CD14-positive monocyte (primary cell): Measurements from ENCODE around the gene C3orf80. TPM values are rescaled to one million over a fixed set of nuclear protein-coding genes. Genes with fewer than 3 reads are reported as not detected.

Experiments
- DNase-seq, 3 donors: peaks; one replicate each; pipeline ENCODE4 v3.0.0-alpha.2; 2011 to 2022
- H2AFZ ChIP-seq: 2 replicates; pipeline ENCODE4 v1.6.0; 2012; ENCODE audit warnings: mild to moderate bottlenecking, low read depth, low read length, inconsistent platforms; ENCODE audit not compliant: insufficient read depth, poor library complexity, severe bottlenecking
- H3K27ac ChIP-seq, 2 donors: 1 replicate in 1 of 2; 2 replicates in 1 of 2; pipeline ENCODE4 v1.5.1; 2012 to 2013; ENCODE audit warnings: low read length in 2 of 2, control low read depth in 1 of 2, inconsistent platforms in 1 of 2, low read depth in 1 of 2, mild to moderate bottlenecking in 1 of 2
- H3K27me3 ChIP-seq, 2 donors: one replicate each; pipeline versions ENCODE4 v1.6.0 to v1.6.1; 2011 to 2013; ENCODE audit warnings: low read length in 2 of 2; ENCODE audit not compliant: control insufficient read depth in 2 of 2, insufficient read depth in 2 of 2
- H3K36me3 ChIP-seq, 2 donors: replicated peaks in 1 of 2; 1 replicate in 1 of 2; 2 replicates in 1 of 2; pipeline versions ENCODE4 v1.5.1 to v1.6.1; 2012 to 2013; ENCODE audit warnings: low read length in 2 of 2, control low read depth in 1 of 2, inconsistent platforms in 1 of 2, mild to moderate bottlenecking in 1 of 2; ENCODE audit not compliant: insufficient read depth in 2 of 2, control insufficient read depth in 1 of 2
- H3K4me1 ChIP-seq, 2 donors: 1 replicate in 1 of 2; 2 replicates in 1 of 2; pipeline versions ENCODE4 v1.5.1 to v1.6.1; 2012 to 2013; ENCODE audit warnings: low read length in 2 of 2, control low read depth in 1 of 2, inconsistent platforms in 1 of 2, mild to moderate bottlenecking in 1 of 2, moderate library complexity in 1 of 2; ENCODE audit not compliant: insufficient read depth in 2 of 2, control insufficient read depth in 1 of 2
- H3K4me2 ChIP-seq: replicated peaks from 2 replicates; pipeline ENCODE3; 2012; ENCODE audit warnings: low read length, moderate library complexity, mild to moderate bottlenecking; ENCODE audit not compliant: poor library complexity, severe bottlenecking; ENCODE audit errors: extremely low read depth
- H3K4me3 ChIP-seq, 3 experiments: fragments of 200-600 bp in 1 of 3; sonication (generic) in 1 of 3; replicated peaks in 1 of 3; 1 replicate in 2 of 3; 2 replicates in 1 of 3; pipeline ENCODE4 v1.5.1; 2011 to 2013; ENCODE audit warnings: low read length in 3 of 3, mild to moderate bottlenecking in 3 of 3, control low read depth in 2 of 3, low read depth in 2 of 3, inconsistent platforms in 1 of 3, moderate library complexity in 1 of 3
- H3K79me2 ChIP-seq: 2 replicates; pipeline ENCODE4 v1.6.0; 2012; ENCODE audit warnings: mild to moderate bottlenecking, control low read depth, inconsistent platforms, low read length, moderate library complexity; ENCODE audit not compliant: insufficient read depth
- H3K9ac ChIP-seq: 2 replicates; pipeline ENCODE4 v1.6.0; 2017; ENCODE audit warnings: low read length, mild to moderate bottlenecking; ENCODE audit not compliant: insufficient read depth, poor library complexity, severe bottlenecking
- H3K9me3 ChIP-seq, 2 donors: replicated peaks in 1 of 2; 1 replicate in 1 of 2; 2 replicates in 1 of 2; pipeline versions ENCODE4 v1.5.1 to v1.6.1; 2012 to 2013; ENCODE audit warnings: low read length in 2 of 2, control low read depth in 1 of 2; ENCODE audit not compliant: control insufficient read depth in 1 of 2, insufficient read depth in 1 of 2
- H4K20me1 ChIP-seq: 2 replicates; pipeline ENCODE4 v1.6.0; 2012; ENCODE audit warnings: mild to moderate bottlenecking, low read length, control low read depth, moderate library complexity; ENCODE audit not compliant: insufficient read depth
- H3K27ac Mint-ChIP-seq, 7 donors: one replicate each; pipeline ENCODE4 v1.8.0; 2020; ENCODE audit warnings: mild to moderate bottlenecking in 7 of 7, mixed read lengths in 7 of 7, moderate library complexity in 6 of 7, inconsistent platforms in 2 of 7
- H3K27me3 Mint-ChIP-seq, 3 donors: one replicate each; pipeline ENCODE4 v1.8.0; 2021 to 2022; ENCODE audit warnings: low read depth in 3 of 3, mild to moderate bottlenecking in 3 of 3, mixed read lengths in 3 of 3, moderate library complexity in 3 of 3, inconsistent platforms in 1 of 3
- H3K36me3 Mint-ChIP-seq, 2 donors: one replicate each; pipeline ENCODE4 v1.8.0; 2020; ENCODE audit warnings: mixed read lengths in 2 of 2, inconsistent platforms in 1 of 2, mild to moderate bottlenecking in 1 of 2
- H3K4me1 Mint-ChIP-seq: one replicate; pipeline ENCODE4 v1.8.0; 2020; ENCODE audit warnings: mild to moderate bottlenecking, mixed read lengths
- H3K4me3 Mint-ChIP-seq, 2 donors: one replicate each; pipeline ENCODE4 v1.8.0; 2020; ENCODE audit warnings: mild to moderate bottlenecking in 2 of 2, mixed read lengths in 2 of 2, moderate library complexity in 1 of 2
- H3K9me3 Mint-ChIP-seq, 7 donors: one replicate each; pipeline ENCODE4 v1.8.0; 2020 to 2022; ENCODE audit warnings: mixed read lengths in 7 of 7, mild to moderate bottlenecking in 6 of 7, moderate library complexity in 6 of 7, inconsistent platforms in 2 of 7
- WGBS: methylation state at CpG from one replicate; pipeline ENCODE4 v1.1.5; 2013; ENCODE audit warnings: missing lambda C conversion rate; ENCODE audit not compliant: insufficient coverage; 5-methylcytosine and 5-hydroxymethylcytosine counted together
- intact Hi-C, 2 donors: fragments of 100-400 bp; cut with micrococcal nuclease; formaldehyde crosslinking; loops; one replicate each; pipeline versions ENCODE4 v1.15.0 to v1.15.1; 2023
- polyA plus RNA-seq, 3 donors: library from polyadenylated mRNA; depleted of rRNA in 1 of 3; unstranded in 2 of 3; stranded (reverse) in 1 of 3; fragments of 300-500 nt in 2 of 3; fragments of >200 nt in 1 of 3; fragmentation: Illumina TruSeq in 2 of 3; gene quantifications; 1 replicate in 2 of 3; 2 replicates in 1 of 3; pipeline ENCODE4 v1.2.3, GENCODE V29; 2012 to 2021
- TF ChIP-seq, protein P1 (sequence below): fragments of 200-600 bp; IDR thresholded peaks from one replicate; pipeline ENCODE4 v1.8.0; 2022; ENCODE audit warnings: antibody characterized with exemption, mild to moderate bottlenecking

C3orf80 gene
- polyA plus RNA-seq, 3 donors = 0.03 TPM; not detected in 2

DNA sequence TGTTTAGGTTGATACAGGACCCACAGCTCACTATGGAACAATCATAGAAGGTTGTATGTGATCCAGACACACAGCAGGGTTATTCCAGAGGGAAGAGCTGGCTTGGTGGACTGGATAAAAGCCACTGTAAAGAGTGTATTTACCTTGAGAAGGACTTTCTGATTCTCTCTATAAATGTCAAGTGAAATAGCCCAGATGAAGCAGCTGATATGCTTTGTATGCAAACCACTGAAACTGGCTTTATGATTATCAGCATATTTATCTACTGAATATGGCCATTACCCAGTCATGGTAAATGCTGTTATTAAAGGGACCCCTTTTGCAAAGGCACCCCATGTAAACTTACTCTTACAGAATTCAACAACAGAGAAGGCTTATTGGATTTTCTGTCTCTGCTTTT, 28.1 kb downstream of the C3orf80 start:
- H3K4me2 ChIP-seq = no peak overlapping the region
- no peaks in the 10 kb centered on the region for H4K20me1 ChIP-seq
- TF ChIP-seq, protein P1, sequence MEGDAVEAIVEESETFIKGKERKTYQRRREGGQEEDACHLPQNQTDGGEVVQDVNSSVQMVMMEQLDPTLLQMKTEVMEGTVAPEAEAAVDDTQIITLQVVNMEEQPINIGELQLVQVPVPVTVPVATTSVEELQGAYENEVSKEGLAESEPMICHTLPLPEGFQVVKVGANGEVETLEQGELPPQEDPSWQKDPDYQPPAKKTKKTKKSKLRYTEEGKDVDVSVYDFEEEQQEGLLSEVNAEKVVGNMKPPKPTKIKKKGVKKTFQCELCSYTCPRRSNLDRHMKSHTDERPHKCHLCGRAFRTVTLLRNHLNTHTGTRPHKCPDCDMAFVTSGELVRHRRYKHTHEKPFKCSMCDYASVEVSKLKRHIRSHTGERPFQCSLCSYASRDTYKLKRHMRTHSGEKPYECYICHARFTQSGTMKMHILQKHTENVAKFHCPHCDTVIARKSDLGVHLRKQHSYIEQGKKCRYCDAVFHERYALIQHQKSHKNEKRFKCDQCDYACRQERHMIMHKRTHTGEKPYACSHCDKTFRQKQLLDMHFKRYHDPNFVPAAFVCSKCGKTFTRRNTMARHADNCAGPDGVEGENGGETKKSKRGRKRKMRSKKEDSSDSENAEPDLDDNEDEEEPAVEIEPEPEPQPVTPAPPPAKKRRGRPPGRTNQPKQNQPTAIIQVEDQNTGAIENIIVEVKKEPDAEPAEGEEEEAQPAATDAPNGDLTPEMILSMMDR = no peak
- Mint-ChIP-seq H3K4me3 (no peak overlapping the region), H3K36me3 (peaks cover 0 to 2% of the 10 kb centered on the region in 2 donors), H3K9me3 (no peaks in the 10 kb centered on the region), H3K27ac (no peak overlapping the region), H3K4me1 (peaks cover 3% of the 10 kb centered on the region), H3K27me3 (no peaks in the 10 kb centered on the region)
- H2AFZ ChIP-seq = no peak overlapping the region
- intact Hi-C loops = no loop called here
- no peak overlapping the region for H3K9ac ChIP-seq
- H3K4me1 ChIP-seq = no peaks in the 10 kb centered on the region
- no peaks in the 10 kb centered on the region for H3K27me3 ChIP-seq
- no peaks in the 10 kb centered on the region for H3K36me3 ChIP-seq
- DNase-seq = no peak
- H3K4me3 ChIP-seq = no peak overlapping the region
- H3K27ac ChIP-seq = no peak overlapping the region
- no peaks in the 10 kb centered on the region for H3K9me3 ChIP-seq
- no peaks in the 10 kb centered on the region for H3K79me2 ChIP-seq

DNA sequence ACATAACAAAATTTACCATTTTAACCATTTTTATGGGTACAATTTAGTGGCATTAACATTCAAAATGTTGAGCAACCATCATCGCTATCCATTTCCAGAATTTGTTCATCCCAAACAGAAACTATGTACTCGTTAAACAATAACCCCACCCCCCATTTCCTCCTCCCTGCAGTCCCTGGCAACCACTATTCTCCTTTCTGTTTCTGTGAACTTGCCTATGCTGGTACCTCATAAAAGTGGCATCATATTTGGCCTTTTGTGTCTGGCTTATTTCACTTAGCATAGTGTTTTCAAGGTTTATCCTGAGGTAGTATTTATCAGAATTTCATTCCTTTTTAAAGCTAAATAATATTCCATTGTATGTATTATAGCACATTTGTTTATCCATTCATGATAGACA, 32.4 kb downstream of the C3orf80 start:
- H4K20me1 ChIP-seq = no peaks in the 10 kb centered on the region
- TF ChIP-seq, protein P1 = no peak
- H3K4me3 ChIP-seq = no peak overlapping the region
- intact Hi-C loops = no loop called here
- Mint-ChIP-seq H3K4me3 (no peak overlapping the region), H3K4me1 (peaks cover 7% of the 10 kb centered on the region), H3K27me3 (no peaks in the 10 kb centered on the region), H3K9me3 (peaks cover 0 to 2% (median 0%) of the 10 kb centered on the region in 7 donors), H3K27ac (no peak overlapping the region), H3K36me3 (peaks cover 0 to 2% of the 10 kb centered on the region in 2 donors)
- H3K27ac ChIP-seq = no peak overlapping the region
- H3K4me1 ChIP-seq = no peaks in the 10 kb centered on the region
- DNase-seq = no peak
- no peak overlapping the region for H2AFZ ChIP-seq
- WGBS = 6% methylated on average over 2 of the region's 2 CpGs
- H3K36me3 ChIP-seq = no peaks in the 10 kb centered on the region
- H3K9ac ChIP-seq = no peak overlapping the region
- H3K9me3 ChIP-seq = no peaks in the 10 kb centered on the region
- no peaks in the 10 kb centered on the region for H3K79me2 ChIP-seq
- H3K27me3 ChIP-seq = no peaks in the 10 kb centered on the region
- no peak overlapping the region for H3K4me2 ChIP-seq
